ENCODE results near the gene EGLN1.

EGLN1 gene

DNA sequence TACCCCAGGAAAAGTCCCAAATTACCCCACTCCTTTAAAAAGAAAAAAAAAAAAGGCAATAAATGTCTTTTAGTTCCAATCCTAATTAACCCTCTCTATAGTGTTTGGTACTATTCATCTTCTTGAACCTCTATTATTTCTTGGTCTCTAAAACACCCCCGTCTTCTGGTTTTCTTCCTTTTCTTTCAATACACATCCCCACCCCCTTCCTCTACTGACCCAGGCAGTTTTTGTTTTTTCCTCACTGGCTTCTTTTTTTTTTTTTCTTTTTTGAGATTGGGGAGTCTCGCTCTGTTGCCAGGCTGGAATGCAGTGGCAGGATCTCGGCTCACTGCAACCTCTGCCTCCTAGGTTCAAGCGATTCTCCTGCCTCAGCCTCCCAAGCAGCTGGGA, 26.1 kb downstream of the EGLN1 start:
- no peak for ATAC-seq

DNA sequence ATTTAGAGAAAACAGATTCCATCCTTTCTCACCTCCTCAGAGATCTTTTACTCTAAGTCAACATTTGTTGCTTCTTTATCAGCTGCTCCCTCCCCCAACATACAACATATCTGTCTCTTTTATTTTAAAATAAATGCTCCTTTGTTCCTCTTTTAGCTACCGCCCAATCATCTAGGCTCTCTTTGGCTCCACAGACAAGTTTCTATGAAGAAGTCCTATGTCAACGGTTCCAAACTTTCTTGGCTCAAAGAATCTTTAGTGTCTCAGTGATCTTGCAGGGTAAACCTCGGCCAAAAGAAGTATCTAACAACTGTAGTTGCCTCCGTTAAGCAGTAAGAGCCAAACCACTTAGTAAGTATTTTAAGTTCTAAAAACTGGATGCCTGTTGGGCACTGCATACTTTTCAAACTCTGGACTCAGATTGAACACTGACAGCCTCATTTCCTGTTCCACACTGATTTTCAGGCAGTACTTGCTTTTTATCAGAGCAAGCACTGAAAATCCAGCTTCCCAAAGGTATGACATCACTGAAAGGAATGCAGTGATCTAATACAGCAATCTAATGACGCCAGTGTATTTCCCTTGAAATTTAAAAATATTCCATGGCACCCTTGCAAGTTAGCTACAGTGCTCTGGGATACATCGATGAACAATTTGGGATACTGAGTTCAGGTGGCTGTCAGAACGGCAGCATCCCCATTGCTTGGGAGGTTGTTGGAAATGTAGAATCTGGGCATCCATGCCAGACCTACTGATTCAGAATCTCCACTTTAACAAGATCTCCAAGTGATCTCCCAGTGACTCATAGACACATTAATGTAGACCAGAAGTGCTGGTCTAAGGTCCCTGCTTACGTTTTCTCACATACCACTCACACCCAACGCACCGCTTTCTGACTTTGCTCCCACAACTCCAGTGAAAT, 26.8 kb downstream of the EGLN1 start:
- no peak for ATAC-seq

DNA sequence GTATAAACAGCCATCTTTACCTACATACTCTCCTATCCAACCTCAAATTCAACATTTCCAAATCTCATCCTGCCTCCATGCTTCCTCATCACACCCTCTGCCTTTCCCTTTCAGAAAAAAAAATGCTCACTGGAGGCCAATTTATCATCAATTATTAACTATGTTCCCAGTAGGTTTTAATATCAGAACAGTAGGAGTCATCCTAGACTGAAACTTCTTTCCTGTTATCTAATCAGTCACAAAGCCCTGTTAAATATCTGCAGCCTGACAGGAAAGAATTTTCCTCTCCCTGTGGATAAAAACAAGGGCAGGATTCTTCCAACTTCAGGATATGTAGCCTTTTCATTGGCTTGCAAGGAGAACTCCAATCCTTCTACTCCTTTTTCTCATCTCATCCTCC, 28.4 kb downstream of the EGLN1 start:
- no peak for ATAC-seq

DNA sequence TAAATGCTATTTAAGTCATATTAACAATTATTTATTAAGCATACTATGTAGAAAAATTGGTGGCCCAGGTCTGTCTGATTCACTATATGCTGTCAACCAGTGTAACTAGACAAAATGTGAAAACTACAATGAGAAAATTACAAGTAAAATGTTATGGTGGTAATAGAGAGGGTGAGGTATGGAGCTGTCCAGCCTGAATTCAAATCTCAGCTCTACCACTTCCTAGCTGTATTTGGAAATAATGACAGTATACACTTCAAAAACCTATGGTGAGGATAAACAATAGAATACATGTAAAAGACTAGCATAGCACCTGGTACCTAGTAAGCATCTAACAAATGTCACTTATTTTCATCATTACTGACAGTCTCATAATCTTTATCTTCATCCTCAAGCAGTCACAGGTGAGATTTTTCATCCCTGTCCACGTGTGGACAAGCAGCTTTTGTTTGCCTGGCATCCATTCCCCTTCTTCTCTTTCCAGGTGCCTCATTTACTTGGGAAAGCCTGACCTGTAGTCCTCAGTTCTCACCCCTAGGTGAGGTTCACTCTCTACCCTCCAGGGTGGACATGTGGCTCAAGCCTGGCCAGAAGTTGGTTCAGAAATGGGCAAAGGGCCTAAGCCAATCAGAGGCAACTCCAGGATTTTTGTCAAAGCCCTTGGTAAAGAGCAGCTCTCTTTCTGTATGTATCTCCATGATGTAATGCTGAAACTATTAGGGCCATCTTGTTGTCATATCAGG, 29.5 kb downstream of the EGLN1 start:
- no peak for ATAC-seq

DNA sequence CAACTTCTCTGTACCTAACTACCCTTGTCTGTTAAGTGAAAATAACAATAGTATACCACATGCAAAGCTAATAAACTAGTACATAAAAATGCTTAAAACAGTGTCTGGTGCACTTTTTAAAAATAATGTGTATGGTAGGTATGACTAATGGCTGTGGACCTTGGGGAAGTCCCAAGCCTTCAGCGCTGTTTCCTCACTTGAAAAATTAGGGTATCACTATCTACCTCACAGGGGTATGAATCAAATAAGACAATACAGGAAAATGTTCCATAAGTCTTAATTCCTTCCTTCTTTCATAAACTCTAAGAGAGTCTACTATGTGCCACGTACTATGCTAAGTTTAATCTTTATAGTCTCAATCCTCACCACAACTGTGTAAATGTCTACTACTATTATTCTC, 32.0 kb downstream of the EGLN1 start:
- ATAC-seq, result peak; percentile 89 to 91

DNA sequence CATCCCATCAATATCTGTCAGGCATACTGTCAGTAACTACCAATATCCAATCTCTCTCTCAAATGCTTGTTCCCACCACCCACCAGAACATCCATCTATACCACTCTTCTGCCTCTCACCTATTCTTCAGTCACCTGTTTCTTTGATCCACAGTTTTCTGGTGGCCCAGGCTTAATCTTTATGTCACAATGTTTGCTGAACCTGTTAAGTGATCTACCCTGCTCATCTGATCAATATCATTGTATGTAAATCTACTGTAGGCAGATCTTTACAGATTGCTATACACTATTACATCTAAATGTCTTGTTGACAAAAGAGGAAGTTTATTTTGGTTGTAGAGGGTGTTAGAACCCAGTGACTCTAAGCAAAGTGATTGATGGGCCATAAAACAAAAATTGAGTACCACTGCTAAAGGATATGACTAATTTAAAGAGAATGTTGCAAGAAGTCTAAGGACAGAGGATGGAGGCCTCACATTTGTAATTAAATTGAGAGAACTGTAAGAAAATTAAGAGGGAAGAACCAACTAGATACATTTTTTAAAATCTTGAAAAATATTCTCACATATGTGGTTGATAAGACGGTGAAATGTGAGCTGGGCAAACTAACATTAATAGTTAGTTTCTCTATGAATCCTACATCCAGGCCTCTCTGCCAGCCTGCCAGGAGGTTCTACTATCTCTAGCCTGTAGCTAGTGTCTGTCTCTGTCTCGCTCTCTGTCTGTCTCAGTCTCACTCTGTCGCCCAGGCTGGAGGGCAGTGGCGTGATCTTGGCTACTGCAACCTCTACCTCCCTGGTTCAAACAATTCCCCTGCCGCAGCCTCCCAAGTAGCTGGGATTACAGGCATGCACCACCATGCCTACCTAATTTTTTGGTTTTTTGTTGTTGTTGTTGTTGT, 34.1 kb downstream of the EGLN1 start:
- ATAC-seq, result peak; percentile 36 to 53

DNA sequence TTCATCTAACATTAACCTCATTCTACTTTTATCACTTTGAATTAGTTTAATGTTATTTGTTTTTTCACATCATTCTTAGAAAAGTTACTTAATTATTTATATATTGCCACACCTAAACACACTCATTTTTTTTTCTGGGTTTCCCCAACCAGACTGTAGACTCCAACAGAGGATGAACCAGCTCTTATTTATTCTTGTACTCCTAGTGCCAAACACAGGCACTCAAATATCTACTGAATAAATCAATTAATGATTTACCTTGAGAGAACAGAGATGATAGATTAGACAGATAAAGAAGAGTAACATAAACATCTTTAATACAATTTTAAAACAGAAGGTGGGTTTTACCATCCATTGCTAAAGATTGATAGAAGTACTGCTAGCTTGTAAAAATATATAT, 35.6 kb downstream of the EGLN1 start:
- ATAC-seq, result no peak

DNA sequence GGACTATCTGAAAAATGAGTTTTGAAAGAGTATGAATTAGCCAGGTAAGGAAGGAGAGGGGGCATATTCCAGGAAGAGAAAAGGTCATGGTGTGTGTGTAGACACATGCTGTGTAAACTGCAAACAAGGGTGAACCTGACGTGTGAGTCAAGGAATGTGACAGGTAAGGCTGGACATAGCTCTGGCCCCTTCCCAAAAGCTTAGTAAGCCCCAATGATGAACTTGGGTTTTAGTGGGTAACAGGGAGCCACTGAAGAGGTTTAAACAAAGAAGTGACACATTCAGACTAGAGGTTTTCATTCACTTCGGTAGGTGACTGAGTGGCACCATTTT, 36.7 kb downstream of the EGLN1 start:
- no peak for ATAC-seq

DNA sequence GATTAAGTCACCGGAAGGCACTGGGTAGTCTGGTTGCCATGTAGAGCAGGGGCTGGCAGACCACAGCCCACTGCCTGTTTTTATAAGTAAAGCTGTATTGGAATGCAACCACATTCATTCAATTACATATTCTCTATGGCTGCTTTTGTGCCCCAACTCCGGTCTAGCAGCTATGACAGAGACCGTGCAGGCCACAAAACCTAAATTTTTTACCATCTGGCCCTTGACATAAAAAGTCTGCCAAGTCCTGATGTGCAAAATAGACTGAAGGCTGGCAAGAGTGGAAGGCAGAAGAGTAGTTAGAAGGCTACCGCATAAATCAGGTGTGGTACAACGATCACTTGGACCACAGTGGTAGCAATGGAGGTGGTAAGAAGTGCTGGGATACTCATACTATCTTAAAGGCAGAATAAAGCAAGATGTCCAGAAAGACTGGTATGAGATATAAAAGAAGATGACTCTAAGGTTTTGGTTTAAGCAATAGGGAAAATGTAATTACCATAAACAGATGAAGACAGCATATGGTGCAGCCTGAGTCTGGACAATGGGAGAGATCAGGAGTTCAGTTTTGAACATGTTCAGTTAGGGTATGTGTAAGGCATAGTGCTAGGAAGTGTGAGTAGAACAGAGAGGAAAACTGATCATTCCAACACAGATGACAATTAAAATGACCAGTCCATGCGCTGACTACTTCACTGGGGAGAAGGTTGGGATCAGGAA, 37.2 kb downstream of the EGLN1 start:
- no peak for ATAC-seq

DNA sequence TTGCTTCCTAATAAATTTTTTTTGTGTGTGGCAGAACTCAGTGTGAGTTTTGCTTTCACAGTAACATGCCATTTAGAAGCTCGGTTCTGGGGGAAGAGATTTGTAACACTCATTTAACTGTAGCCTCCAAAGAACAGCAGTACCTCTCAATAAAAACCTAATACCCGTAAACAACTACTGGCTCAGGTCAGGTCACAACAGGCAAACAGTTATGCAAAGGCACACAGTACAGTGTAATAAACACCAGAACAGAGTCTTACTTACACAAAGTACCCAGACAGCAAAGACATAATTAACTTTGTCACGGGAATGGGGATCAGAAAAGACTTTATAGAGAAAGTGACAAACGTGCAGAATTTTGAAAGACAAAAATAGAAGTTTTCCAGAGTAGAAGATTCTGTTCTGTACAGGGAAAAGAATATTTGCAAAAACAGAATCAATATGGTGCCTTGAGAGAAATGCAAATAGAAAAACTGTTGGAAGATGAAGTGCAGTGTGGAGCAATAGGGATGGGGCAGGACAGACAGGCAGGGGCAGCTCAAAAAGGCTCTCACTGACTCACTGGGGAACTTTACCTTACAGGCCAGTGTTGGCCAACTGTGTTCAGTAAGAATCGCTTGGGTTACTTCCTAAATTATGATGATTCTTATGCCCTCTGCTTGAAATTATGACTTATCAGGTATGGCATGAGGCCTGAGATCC, 38.8 kb downstream of the EGLN1 start:
- no peak for ATAC-seq

DNA sequence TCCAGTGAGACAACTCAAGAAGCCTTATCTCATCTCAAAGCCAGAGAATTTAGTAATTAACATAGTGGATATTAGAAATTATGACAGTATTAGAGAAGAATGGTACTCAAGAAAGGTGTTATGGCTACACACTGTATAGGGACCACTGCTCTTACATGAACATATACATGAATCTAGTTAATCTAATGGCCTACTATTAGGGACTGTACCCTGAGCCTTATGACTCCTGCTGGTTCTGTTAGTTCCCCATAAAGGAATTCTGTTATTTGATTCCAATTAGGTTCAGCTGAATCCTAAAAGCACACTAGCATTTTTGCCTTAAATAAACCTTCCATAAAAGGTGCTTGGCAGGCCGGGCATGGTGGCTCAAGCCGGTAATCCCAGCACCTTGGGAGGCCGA, 39.7 kb downstream of the EGLN1 start:
- ATAC-seq, result no peak

DNA sequence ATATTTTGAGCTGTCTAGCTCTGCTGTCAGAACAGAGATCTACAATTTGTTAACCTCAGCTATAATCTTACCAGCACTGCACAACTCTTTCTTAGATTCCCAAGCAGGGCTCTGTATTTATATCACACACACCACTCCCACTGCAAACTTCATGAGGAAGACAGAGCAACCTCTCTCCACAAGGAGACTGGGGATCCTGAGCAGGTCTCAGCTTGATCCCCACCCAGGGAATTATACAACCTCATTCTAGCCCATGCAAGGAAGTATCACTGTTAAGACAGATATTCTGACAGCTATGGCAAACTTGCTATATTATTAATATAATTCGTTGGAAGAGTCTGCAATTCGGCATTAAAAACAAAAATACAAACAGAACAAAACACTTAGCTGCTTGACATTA, 40.4 kb downstream of the EGLN1 start:
- ATAC-seq, result no peak

DNA sequence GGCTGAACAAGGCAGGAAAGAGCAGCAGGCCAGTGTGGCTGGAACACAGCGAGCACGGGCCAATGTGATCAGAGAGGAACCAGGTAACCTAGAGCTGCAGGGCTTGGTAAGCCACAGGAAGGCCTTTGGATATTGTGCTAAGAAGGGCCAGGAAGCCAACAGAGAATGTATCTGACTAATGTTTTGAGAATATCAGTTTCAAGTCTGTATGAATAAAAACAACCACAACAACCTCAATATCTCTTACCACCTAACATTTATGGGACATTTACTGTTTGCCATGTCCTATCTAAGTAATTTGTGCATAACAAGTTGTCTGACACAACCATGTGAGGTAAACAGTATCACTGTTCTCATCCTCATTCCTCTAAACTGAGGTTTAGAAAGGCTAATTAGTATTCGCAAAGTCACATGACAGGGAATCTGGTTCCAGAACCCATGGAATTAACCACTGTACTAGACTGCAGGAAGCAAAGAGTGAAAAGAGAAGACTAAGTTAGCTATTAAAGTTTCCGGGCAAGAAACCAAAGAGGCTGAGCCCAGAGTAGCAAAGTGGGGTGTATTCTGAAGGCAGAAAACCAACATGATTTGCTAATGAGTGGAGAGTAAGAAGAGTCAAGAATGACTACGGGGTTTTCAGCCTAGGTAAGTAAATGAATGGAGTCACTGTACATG, 45.1 kb downstream of the EGLN1 start:
- ATAC-seq, result peak; percentile 77 to 84

DNA sequence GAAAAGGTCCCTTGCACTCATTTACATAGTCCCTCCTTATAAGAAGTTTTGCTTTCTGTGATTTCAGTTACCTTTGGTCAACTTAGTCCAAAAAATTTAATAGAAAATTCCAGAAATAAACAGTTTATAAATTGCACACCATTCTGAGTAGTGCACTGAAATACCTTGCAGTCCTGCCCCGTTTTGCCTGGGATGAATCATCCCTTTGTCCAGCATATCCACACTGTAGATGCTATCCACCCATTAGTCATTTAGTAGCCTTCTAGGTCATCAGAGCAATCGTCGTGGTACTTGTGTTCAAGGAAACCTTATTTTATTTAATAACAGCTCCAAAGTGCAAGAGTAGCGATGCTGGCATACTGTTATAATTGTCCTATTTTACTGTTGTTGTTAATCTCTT, 46.0 kb downstream of the EGLN1 start:
- no peak for ATAC-seq

DNA sequence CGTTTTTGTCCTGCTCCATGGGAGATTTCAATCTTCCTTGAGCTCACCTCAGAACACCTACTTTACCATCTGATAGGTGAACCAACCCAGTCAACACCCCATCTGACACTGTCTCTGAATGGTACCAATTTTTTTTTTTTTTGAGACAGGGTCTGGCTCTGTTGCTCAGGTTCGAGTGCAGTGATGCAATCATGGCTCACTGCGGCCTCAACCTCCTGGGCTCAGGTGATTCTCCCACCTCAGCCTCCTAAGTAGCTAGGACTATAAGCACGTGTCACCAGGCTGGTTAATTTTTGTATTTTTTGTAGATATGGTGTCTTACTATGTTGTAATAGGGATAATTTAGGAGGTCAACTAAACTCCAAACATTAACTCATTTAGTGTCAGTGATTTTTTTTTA, 47.7 kb downstream of the EGLN1 start:
- ATAC-seq, result no peak

DNA sequence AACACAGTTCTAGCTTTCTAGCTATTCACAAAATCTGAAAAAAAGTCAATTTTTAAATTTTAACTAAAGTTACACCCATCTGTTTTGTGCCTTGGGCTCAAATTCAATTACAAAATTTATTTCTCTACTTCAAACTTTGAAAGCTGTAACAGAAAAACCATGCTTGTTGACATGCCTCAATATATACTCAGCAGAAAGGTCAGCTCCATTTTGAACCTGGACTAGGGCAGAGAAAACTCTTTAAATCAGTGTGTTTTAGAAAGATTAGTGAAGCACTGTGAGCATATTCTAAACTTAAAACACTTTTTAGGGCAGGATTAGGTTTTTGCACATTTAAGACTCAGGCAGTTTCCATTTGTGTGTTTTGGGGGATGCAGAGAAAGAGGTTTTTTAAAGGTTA, 49.6 kb downstream of the EGLN1 start:
- ATAC-seq, result no peak

DNA sequence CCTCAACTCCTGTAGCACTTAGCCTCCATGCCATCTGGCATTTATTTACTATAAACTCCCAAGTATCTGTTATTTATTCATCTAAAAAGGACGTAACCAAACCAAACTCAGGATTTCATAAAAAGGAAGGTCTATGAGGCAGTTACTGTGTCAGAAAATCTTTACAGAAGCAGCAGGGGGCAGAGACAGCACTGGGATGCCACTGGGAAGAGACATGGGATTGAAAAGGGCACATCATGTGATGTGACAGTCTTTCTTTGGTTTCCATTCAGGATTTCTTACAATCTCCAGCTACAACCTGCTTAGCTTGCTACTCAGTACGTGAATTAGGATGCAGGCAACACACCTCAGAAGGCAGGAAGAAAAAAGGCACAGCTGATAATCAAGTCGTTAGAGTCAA, 52.8 kb downstream of the EGLN1 start:
- ATAC-seq, result no peak

DNA sequence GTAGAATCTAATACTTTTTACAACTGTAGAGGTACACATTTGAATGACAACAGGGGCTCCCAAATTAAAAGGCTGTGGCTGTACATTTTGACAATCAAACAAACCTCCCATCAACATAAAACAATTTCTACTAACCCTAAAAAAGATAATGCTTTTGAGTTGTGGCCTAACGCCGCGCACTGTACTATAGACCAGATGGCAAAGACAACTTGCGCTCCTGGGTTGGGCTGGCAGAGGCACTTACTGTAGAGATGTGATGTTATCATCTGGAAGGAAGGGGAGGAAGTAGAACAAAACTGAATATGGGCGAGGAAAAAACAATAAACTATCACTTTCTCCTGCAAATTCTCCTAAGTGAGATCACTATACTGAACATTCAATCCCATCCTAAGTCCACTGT, 57.9 kb downstream of the EGLN1 start:
- no peak for ATAC-seq

DNA sequence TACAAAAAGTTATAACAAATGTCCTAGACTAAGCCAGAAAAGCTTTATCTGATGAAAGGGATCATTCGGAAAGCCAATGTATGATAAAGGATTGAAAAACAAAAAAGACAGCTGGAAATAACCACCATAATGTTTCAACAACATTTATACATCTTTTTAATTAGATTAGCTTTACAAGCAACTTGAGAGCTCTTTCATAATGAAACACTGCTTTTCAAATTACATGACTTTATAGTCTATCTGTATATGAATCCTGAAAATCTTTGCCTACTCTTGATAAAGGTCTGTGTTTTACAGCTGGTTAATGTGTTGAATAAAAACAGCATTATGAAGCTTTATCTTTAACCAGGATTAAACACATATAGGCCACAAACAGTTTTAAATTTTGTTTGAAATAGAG, 58.5 kb downstream of the EGLN1 start:
- no peak for ATAC-seq

DNA sequence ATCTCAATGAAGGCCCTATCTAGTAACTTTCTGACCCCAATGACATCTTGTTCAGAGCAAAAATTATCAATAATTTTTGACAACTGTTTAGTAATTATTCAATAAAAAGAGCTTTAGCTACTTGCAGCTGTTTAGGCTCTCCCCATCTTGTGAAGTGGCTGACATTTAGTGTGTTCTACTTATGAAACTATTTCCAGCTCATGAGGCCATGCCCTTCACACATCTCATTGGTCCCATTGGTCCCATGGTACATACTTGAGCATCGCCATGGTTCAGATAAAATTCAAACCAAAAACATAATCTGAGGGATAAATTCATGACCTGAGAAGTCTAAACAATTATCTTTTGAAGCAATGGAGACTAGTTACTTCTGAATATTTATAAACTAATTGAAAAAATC, 59.8 kb downstream of the EGLN1 start:
- no peak for ATAC-seq

DNA sequence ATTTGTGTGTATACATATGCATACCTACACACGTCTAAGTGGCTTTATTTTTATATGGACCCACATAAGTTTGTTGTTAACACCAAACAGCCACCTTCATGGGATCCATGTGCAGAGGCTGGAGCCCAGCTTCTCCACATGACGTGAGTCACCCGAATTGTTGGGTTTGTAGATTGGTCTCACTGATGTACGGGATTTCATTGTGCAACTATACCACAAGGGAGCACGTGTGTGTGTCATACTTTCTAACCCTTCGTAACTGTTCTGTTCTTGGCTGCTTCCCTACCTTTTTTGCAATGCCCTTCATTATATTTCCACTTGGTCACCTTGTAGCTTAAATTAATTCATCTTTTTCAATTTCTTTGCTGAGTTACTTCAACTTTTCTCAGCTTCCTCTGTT, 63.0 kb downstream of the EGLN1 start:
- no peak for ATAC-seq

Data from activated CD4-positive, CD25-positive, alpha-beta regulatory T cell treated with anti-CD3 and anti-CD28 coated beads, Interleukin-2, amount 50 U/mL, for 24 hours (primary cell).